ENCODE data around the gene SLMAP.

SLMAP gene

DNA sequence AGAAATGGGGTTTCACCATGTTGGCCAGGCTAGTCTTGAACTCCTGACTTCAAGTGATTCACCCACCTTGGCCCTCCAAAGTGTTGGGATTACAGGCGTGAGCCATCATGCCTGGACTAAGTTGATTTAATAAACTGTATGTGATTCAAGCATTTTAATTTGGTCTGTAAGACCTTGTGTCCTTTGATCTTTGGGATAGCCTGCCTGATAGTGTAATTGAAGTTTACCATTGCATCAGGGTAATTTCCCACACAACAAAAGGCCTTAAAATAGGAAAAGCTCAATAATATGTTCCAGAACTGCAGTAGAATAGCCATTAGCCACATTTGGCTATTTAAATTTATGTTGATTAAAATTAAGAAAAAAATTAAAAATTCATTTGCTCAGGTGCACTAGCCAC lies 38.0 kb upstream of the SLMAP start:
- Histone ChIP-seq H3K9me2 (replicated peaks; ENCODE audit: insufficient read depth, low read length) (no peaks in the 10 kb centered on the region), H3K79me2 (ENCODE audit: low read length) (no peaks in the 10 kb centered on the region), H3K4me1 (ENCODE audit: low read length) (no peaks in the 10 kb centered on the region), H3K9ac (ENCODE audit: low read length) (no peak overlapping the region), H3K9me3 (replicated peaks; ENCODE audit: insufficient read depth, low read length) (no peaks in the 10 kb centered on the region), H3K27ac (ENCODE audit: low read length) (no peak overlapping the region), H3K4me2 (ENCODE audit: low read depth, low read length) (no peak overlapping the region), H3K36me3 (replicated peaks; ENCODE audit: insufficient read depth, low read length) (no peaks in the 10 kb centered on the region), H3K27me3 (replicated peaks; ENCODE audit: insufficient read depth, low read length) (no peaks in the 10 kb centered on the region), H2AFZ (ENCODE audit: low read length) (no peak overlapping the region), H3F3A (ENCODE audit: insufficient read depth, low read length) (no peaks in the 10 kb centered on the region), H3K4me3 (ENCODE audit: low read length) (no peak overlapping the region), H4K20me1 (ENCODE audit: insufficient read depth, low read length) (no peaks in the 10 kb centered on the region)
- DNase-seq = no peak
- TF ChIP-seq EZH2 (optimal IDR thresholded peaks at IDR 0.05; ENCODE audit: low read depth, low read length) (no peak), EZH2phosphoT487 (IDR thresholded peaks at IDR 0.05; ENCODE audit: low read length) (no peak)
- TF ChIP-seq, protein P1, sequence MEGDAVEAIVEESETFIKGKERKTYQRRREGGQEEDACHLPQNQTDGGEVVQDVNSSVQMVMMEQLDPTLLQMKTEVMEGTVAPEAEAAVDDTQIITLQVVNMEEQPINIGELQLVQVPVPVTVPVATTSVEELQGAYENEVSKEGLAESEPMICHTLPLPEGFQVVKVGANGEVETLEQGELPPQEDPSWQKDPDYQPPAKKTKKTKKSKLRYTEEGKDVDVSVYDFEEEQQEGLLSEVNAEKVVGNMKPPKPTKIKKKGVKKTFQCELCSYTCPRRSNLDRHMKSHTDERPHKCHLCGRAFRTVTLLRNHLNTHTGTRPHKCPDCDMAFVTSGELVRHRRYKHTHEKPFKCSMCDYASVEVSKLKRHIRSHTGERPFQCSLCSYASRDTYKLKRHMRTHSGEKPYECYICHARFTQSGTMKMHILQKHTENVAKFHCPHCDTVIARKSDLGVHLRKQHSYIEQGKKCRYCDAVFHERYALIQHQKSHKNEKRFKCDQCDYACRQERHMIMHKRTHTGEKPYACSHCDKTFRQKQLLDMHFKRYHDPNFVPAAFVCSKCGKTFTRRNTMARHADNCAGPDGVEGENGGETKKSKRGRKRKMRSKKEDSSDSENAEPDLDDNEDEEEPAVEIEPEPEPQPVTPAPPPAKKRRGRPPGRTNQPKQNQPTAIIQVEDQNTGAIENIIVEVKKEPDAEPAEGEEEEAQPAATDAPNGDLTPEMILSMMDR (IDR thresholded peaks at IDR 0.05; ENCODE audit: low read length) = no peak

DNA sequence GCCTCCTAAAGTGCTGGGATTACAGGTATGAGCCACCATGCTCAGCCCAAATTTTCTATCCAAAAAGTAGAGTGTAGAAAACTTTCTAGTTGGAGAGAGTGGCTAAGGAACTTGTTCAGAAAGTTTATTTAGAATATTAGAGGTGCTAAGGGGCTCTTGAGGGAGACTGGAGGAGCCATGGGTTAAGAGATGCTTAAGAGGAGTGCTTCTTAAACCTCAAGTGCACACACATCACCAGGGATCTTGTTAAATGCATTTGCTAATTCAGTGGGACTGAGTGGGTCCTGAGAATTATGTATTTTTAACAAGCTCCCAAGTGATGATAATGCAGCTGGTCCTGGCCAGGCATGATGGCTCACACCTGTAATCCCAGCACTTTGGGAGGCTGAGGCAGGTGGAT lies 29.7 kb upstream of the SLMAP start:
- Histone ChIP-seq H3K9me3 (replicated peaks; ENCODE audit: insufficient read depth, low read length) (no peaks in the 10 kb centered on the region), H3K4me2 (ENCODE audit: low read depth, low read length) (no peak overlapping the region), H3K36me3 (replicated peaks; ENCODE audit: insufficient read depth, low read length) (no peaks in the 10 kb centered on the region), H3K4me3 (ENCODE audit: low read length) (no peak overlapping the region), H3K4me1 (ENCODE audit: low read length) (no peaks in the 10 kb centered on the region), H3K9me2 (replicated peaks; ENCODE audit: insufficient read depth, low read length) (no peaks in the 10 kb centered on the region), H3F3A (ENCODE audit: insufficient read depth, low read length) (no peaks in the 10 kb centered on the region), H3K9ac (ENCODE audit: low read length) (no peak overlapping the region), H2AFZ (ENCODE audit: low read length) (no peak overlapping the region), H4K20me1 (ENCODE audit: insufficient read depth, low read length) (no peaks in the 10 kb centered on the region), H3K27ac (ENCODE audit: low read length) (no peak overlapping the region), H3K79me2 (ENCODE audit: low read length) (no peaks in the 10 kb centered on the region), H3K27me3 (replicated peaks; ENCODE audit: insufficient read depth, low read length) (no peaks in the 10 kb centered on the region)
- DNase-seq = no peak
- TF ChIP-seq, protein P1 (IDR thresholded peaks at IDR 0.05; ENCODE audit: low read length) = no peak
- TF ChIP-seq EZH2 (optimal IDR thresholded peaks at IDR 0.05; ENCODE audit: low read depth, low read length) (no peak), EZH2phosphoT487 (IDR thresholded peaks at IDR 0.05; ENCODE audit: low read length) (no peak)

DNA sequence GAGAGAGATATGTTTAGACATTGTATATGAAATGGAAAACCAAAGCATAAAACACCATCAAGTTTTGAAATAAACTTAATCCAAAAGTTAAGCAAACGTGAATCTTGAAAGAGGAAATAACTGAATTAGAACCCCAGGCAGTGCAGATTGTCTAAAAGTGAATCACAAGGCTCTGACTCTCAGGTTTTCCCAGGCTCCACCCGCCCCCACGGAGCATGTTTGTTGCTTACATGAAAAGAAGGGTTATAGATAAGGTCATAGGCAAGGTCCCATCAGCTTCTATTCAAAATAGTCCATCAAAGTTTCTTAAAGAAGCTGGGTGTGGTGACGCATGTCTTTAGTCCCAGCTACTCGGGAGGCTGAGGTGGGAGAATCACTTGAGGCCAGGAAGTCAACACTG lies 29.0 kb upstream of the SLMAP start:
- Histone ChIP-seq H4K20me1 (ENCODE audit: insufficient read depth, low read length) (no peaks in the 10 kb centered on the region), H3K36me3 (replicated peaks; ENCODE audit: insufficient read depth, low read length) (no peaks in the 10 kb centered on the region), H3K4me3 (ENCODE audit: low read length) (no peak overlapping the region), H3K9me3 (replicated peaks; ENCODE audit: insufficient read depth, low read length) (no peaks in the 10 kb centered on the region), H3F3A (ENCODE audit: insufficient read depth, low read length) (no peaks in the 10 kb centered on the region), H3K27ac (ENCODE audit: low read length) (no peak overlapping the region), H3K27me3 (replicated peaks; ENCODE audit: insufficient read depth, low read length) (no peaks in the 10 kb centered on the region), H2AFZ (ENCODE audit: low read length) (no peak overlapping the region), H3K4me1 (ENCODE audit: low read length) (no peaks in the 10 kb centered on the region), H3K79me2 (ENCODE audit: low read length) (no peaks in the 10 kb centered on the region), H3K9me2 (replicated peaks; ENCODE audit: insufficient read depth, low read length) (no peaks in the 10 kb centered on the region), H3K9ac (ENCODE audit: low read length) (no peak overlapping the region), H3K4me2 (ENCODE audit: low read depth, low read length) (no peak overlapping the region)
- no peak for DNase-seq
- TF ChIP-seq, protein P1 (IDR thresholded peaks at IDR 0.05; ENCODE audit: low read length) = no peak
- no peak for TF ChIP-seq EZH2 (optimal IDR thresholded peaks at IDR 0.05; ENCODE audit: low read depth, low read length)
- TF ChIP-seq EZH2phosphoT487 (IDR thresholded peaks at IDR 0.05; ENCODE audit: low read length) = no peak

All from MM.1S (cell line).